Measurements from ENCODE around the gene DEFB129.

DNA sequence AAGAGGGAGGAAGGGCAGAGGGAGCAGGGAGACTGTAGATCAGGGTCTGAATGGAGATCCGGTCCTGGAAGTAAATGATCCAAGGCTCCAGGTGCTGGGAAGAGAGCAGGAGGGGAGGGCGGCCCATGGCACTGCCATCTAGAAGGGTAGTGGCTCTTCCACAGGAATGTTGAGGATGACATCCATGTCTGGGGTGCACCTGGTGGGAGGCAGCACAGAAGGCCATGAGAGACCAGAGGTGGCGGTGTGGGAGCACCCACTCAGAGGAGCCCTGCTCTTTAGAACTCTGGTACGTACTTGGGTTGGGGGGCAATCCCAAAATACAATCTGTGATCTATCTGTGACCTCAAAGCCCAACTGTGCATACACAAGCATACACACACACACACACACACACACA is 44.0 kb downstream of the DEFB129 start:
- TF ChIP-seq POLR2A (IDR thresholded peaks at IDR 0.05; ENCODE audit: low read depth, low read length) (no peak), POLR2AphosphoS5 (IDR thresholded peaks at IDR 0.05; ENCODE audit: low read depth, low read length) (no peak), SPI1 (IDR thresholded peaks at IDR 0.05; ENCODE audit: low read depth, low read length) (no peak)
